B cell (primary cell): Measurements from ENCODE around the gene ANKRD44. TPM values are rescaled to one million over a fixed set of nuclear protein-coding genes. Genes with fewer than 3 reads are reported as not detected.
A peak's percentile ranks its signal among the peaks of the same experiment; 100 is the strongest.

Experiments
- ATAC-seq: fragments of 200-7000 bp; cut with Tn5 transposase; one replicate; pipeline ENCODE4 v1.10.0; 2021; ENCODE audit warnings: low read depth, mild to moderate bottlenecking, moderate number of reproducible peaks, moderate library complexity
- CTCF ChIA-PET: fragments of 350-600 bp; sonication (Branson Sonifier 250); formaldehyde crosslinking; loops from one replicate; lab custom pipeline; 2021; ENCODE audit warnings: antibody characterized with exemption, inconsistent platforms; lab: Charles Lee
- POLR2A ChIA-PET: fragments of 350-600 bp; sonication (Branson Sonifier 250); formaldehyde crosslinking; loops from one replicate; lab custom pipeline; 2021; ENCODE audit warnings: antibody characterized with exemption; lab: Charles Lee
- DNase-seq: peaks from one replicate; pipeline ENCODE4 v3.0.0; 2013
- H2AFZ ChIP-seq: 2 replicates; pipeline ENCODE4 v1.6.1; 2012; ENCODE audit warnings: mild to moderate bottlenecking, low read depth, low read length; ENCODE audit not compliant: insufficient read depth, poor library complexity, severe bottlenecking
- H3K27ac ChIP-seq, 2 donors: 1 replicate in 1 of 2; 2 replicates in 1 of 2; pipeline ENCODE4 v1.5.1; 2012 to 2013; ENCODE audit warnings: low read length in 2 of 2, mild to moderate bottlenecking in 2 of 2, moderate library complexity in 1 of 2
- H3K27me3 ChIP-seq, 4 experiments: fragments of 200-600 bp in 1 of 4; sonication (generic) in 1 of 4; replicated peaks in 1 of 4; 1 replicate in 2 of 4; 2 replicates in 2 of 4; pipeline versions ENCODE4 v1.6.1 to v1.7.0; 2013 to 2016; ENCODE audit warnings: low read length in 3 of 4, mild to moderate bottlenecking in 2 of 4, mixed read lengths in 1 of 4, moderate library complexity in 1 of 4; ENCODE audit not compliant: insufficient read depth in 4 of 4, control insufficient read depth in 3 of 4; ENCODE audit errors: control extremely low read depth in 1 of 4
- H3K36me3 ChIP-seq, 2 experiments: replicated peaks in 1 of 2; 1 replicate in 1 of 2; 2 replicates in 1 of 2; pipeline versions ENCODE4 v1.6.1 to v1.7.1; 2013; ENCODE audit warnings: low read length in 1 of 2; ENCODE audit not compliant: insufficient read depth in 2 of 2, control insufficient read depth in 1 of 2; ENCODE audit errors: control extremely low read depth in 1 of 2, extremely low read depth in 1 of 2
- H3K4me1 ChIP-seq, 2 donors: fragments of 200-600 bp in 1 of 2; sonication (generic) in 1 of 2; 1 replicate in 1 of 2; 2 replicates in 1 of 2; pipeline versions ENCODE4 v1.5.1 to v1.6.1; 2013 to 2017; ENCODE audit warnings: low read length in 2 of 2; ENCODE audit not compliant: control insufficient read depth in 2 of 2, insufficient read depth in 2 of 2
- H3K4me2 ChIP-seq: replicated peaks from 2 replicates; pipeline ENCODE3; 2012; ENCODE audit warnings: mild to moderate bottlenecking, low read depth, low read length; ENCODE audit not compliant: poor library complexity, severe bottlenecking
- H3K4me3 ChIP-seq, 5 experiments: fragments of 200-600 bp in 1 of 5; sonication (generic) in 1 of 5; 1 replicate in 3 of 5; 2 replicates in 2 of 5; pipeline versions ENCODE4 v1.5.1 to v1.7.0; 2011 to 2016; ENCODE audit warnings: low read length in 4 of 5, mild to moderate bottlenecking in 4 of 5, low read depth in 2 of 5, control low read depth in 1 of 5, moderate library complexity in 1 of 5; ENCODE audit not compliant: insufficient read depth in 1 of 5; ENCODE audit errors: control extremely low read depth in 1 of 5, extremely low read depth in 1 of 5
- H3K79me2 ChIP-seq: fragments of 200-600 bp; sonication (generic); one replicate; pipeline ENCODE4 v1.6.0; 2016; ENCODE audit warnings: low read length; ENCODE audit not compliant: control insufficient read depth, insufficient read depth
- H3K9ac ChIP-seq: fragments of 200-600 bp; sonication (generic); 2 replicates; pipeline ENCODE4 v1.6.1; 2017; ENCODE audit warnings: mild to moderate bottlenecking, low read length, moderate library complexity
- H3K9me3 ChIP-seq, 3 donors: one replicate each; pipeline versions ENCODE4 v1.6.1 to v1.7.1; 2013; ENCODE audit warnings: low read length in 2 of 3; ENCODE audit not compliant: control insufficient read depth in 2 of 3, insufficient read depth in 1 of 3; ENCODE audit errors: control extremely low read depth in 1 of 3
- H4K20me1 ChIP-seq: 2 replicates; pipeline ENCODE4 v1.6.0; 2012; ENCODE audit warnings: mild to moderate bottlenecking, low read length; ENCODE audit not compliant: insufficient read depth, control insufficient read depth, poor library complexity, severe bottlenecking
- H3K27ac Mint-ChIP-seq: one replicate; pipeline ENCODE4 v1.8.0; 2021; ENCODE audit warnings: mixed read lengths
- H3K27me3 Mint-ChIP-seq: one replicate; pipeline ENCODE4 v1.8.0; 2021; ENCODE audit warnings: mixed read lengths
- H3K4me1 Mint-ChIP-seq: one replicate; pipeline ENCODE4 v1.8.0; 2021; ENCODE audit warnings: mixed read lengths
- H3K4me3 Mint-ChIP-seq: one replicate; pipeline ENCODE4 v1.8.0; 2021; ENCODE audit warnings: mixed read lengths
- H3K9me3 Mint-ChIP-seq: one replicate; pipeline ENCODE4 v1.8.0; 2022; ENCODE audit warnings: mixed read lengths; ENCODE audit not compliant: insufficient read depth
- EZH2 ChIP-seq: IDR thresholded peaks from 2 replicates; pipeline ENCODE4 v1.6.1; 2012; ENCODE audit warnings: borderline replicate concordance, low read depth, mild to moderate bottlenecking, moderate library complexity, low read length; ENCODE audit not compliant: insufficient read depth, poor library complexity, severe bottlenecking
- WGBS: methylation state at CpG from one replicate; pipeline ENCODE4 v1.1.5; 2013; ENCODE audit warnings: missing lambda C conversion rate; ENCODE audit not compliant: insufficient coverage; 5-methylcytosine and 5-hydroxymethylcytosine counted together
- intact Hi-C: fragments of 100-400 bp; cut with micrococcal nuclease; formaldehyde crosslinking; loops from one replicate; pipeline ENCODE4 v1.10.0; 2022
- polyA plus RNA-seq: library from polyadenylated mRNA; depleted of rRNA; stranded (reverse); fragments of >200 nt; gene quantifications from 2 replicates; pipeline ENCODE4 v1.2.3, GENCODE V29; 2012
- total RNA-seq, 2 donors: library from RNA; stranded (reverse); fragments of 120-200 nt in 1 of 2; gene quantifications; 1 replicate in 1 of 2; 2 replicates in 1 of 2; pipeline versions ENCODE4 v1.2.3 to v1.2.4, GENCODE V29; 2013 to 2022
- TF ChIP-seq, protein P1 (sequence below): fragments of 200-600 bp; IDR thresholded peaks from one replicate; pipeline ENCODE4 v1.8.0; 2022; ENCODE audit warnings: antibody characterized with exemption, mild to moderate bottlenecking

The ANKRD44 gene
- total and polyA plus RNA-seq, 2 donors (not counting 1 experiment from before 2014, with no cell fraction given) = 92.6 to 457 TPM

- peaks cover 92 to 99% of the 10 kb centered on the region in 2 donors for H3K4me1 ChIP-seq
- H3K27me3 ChIP-seq = no peaks in the 10 kb centered on the region
- peaks cover 98% of the 10 kb centered on the region for H3K79me2 ChIP-seq
- ChIA-PET POLR2A (interaction anchor here (1.0 to 4.2 kb wide), 3 partner anchors 13 to 97 kb away, joined by 3 to 23 read pairs (median 4); partner anchors contain the start of gene ANKRD44), CTCF (interaction anchor here (0.6 to 7.3 kb wide), 8 partner anchors 10 to 99 kb away, joined by 3 to 33 read pairs (median 3); partner anchors contain the start of gene ANKRD44)
- no peak overlapping the region for H3K9ac ChIP-seq
- peak overlapping the region; percentile 82 for H3K4me3 Mint-ChIP-seq
- no peak for TF ChIP-seq EZH2
- TF ChIP-seq, protein P1, sequence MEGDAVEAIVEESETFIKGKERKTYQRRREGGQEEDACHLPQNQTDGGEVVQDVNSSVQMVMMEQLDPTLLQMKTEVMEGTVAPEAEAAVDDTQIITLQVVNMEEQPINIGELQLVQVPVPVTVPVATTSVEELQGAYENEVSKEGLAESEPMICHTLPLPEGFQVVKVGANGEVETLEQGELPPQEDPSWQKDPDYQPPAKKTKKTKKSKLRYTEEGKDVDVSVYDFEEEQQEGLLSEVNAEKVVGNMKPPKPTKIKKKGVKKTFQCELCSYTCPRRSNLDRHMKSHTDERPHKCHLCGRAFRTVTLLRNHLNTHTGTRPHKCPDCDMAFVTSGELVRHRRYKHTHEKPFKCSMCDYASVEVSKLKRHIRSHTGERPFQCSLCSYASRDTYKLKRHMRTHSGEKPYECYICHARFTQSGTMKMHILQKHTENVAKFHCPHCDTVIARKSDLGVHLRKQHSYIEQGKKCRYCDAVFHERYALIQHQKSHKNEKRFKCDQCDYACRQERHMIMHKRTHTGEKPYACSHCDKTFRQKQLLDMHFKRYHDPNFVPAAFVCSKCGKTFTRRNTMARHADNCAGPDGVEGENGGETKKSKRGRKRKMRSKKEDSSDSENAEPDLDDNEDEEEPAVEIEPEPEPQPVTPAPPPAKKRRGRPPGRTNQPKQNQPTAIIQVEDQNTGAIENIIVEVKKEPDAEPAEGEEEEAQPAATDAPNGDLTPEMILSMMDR = no peak
- H3K27ac ChIP-seq = peak overlapping the region; percentile 94 to 95
- H3K36me3 ChIP-seq = peaks cover 3 to 19% of the 10 kb centered on the region in 2 experiments
- WGBS = 65% methylated on average over 2 of the region's 4 CpGs
- H3K4me3 ChIP-seq = peak overlapping the region in 1 of 5 experiments; percentile 48
- H3K9me3 Mint-ChIP-seq = no peaks in the 10 kb centered on the region
- H3K27me3 Mint-ChIP-seq = no peaks in the 10 kb centered on the region
- no peaks in the 10 kb centered on the region for H4K20me1 ChIP-seq
- no peaks in the 10 kb centered on the region for H3K9me3 ChIP-seq
- ATAC-seq = peak; percentile 11
- intact Hi-C loops = loop anchor here (5.0 kb wide), 1 partner anchor 60 kb away; no protein-coding TSS in a partner anchor
- H2AFZ ChIP-seq = no peak overlapping the region
- peak; percentile 57 for DNase-seq
- peaks cover 96% of the 10 kb centered on the region for H3K4me1 Mint-ChIP-seq
- peak overlapping the region; percentile 73 for H3K4me2 ChIP-seq
- peak overlapping the region; percentile 99 for H3K27ac Mint-ChIP-seq
Observed at GRCh38 chr2:197211881-197212342, 98.7 kb downstream of the ANKRD44 start.

GRCh38 chr2:197210430-197210829 is 100.2 kb downstream of the ANKRD44 start:
- ChIA-PET POLR2A (interaction anchor here (1.0 to 2.9 kb wide), 5 partner anchors 12 to 100 kb away, joined by 3 to 10 read pairs (median 5); partner anchors contain the start of gene ANKRD44), CTCF (interaction anchor here (0.9 to 7.3 kb wide), 7 partner anchors 9 to 95 kb away, joined by 3 to 33 read pairs (median 5); no protein-coding TSS in a partner anchor)
- H3K9ac ChIP-seq = peak overlapping the region; percentile 49
- peak overlapping the region; percentile 84 for H3K4me3 Mint-ChIP-seq
- peaks cover 92 to 99% of the 10 kb centered on the region in 2 donors for H3K4me1 ChIP-seq
- peak overlapping the region; percentile 73 for H3K4me2 ChIP-seq
- intact Hi-C loops = loop anchor here (5.0 kb wide), 1 partner anchor 58 kb away; no protein-coding TSS in a partner anchor
- H3K36me3 ChIP-seq = peaks cover 0 to 10% of the 10 kb centered on the region in 2 experiments
- no CpG with 5 or more reads among the region's 3 CpGs for WGBS
- H3K4me1 Mint-ChIP-seq = peaks cover 96% of the 10 kb centered on the region
- no peak for ATAC-seq
- H3K27me3 ChIP-seq = no peaks in the 10 kb centered on the region
- H4K20me1 ChIP-seq = no peaks in the 10 kb centered on the region
- H2AFZ ChIP-seq = peak overlapping the region; percentile 20
- no peak for TF ChIP-seq EZH2
- TF ChIP-seq, protein P1 = no peak
- no peaks in the 10 kb centered on the region for H3K9me3 ChIP-seq
- DNase-seq = no peak
- H3K4me3 ChIP-seq = peak overlapping the region in 1 of 5 experiments; percentile 27
- H3K79me2 ChIP-seq = peaks cover 98% of the 10 kb centered on the region
- H3K27ac Mint-ChIP-seq = peak overlapping the region; percentile 99
- H3K27ac ChIP-seq = peak overlapping the region; percentile 94 to 95
- H3K9me3 Mint-ChIP-seq = no peaks in the 10 kb centered on the region
- H3K27me3 Mint-ChIP-seq = no peaks in the 10 kb centered on the region
